Endothelial cell of umbilical vein (primary cell): ENCODE results near the gene GLP1R. TPM values are rescaled to one million over a fixed set of nuclear protein-coding genes. Genes with fewer than 3 reads are reported as not detected.

Source experiments
- BruUV-seq: library from RNA; stranded (reverse); fragments of 400-500 nt; replicated peaks from 2 replicates; lab custom pipeline; 2021; lab: Mats Ljungman, UMichigan
- CTCF ChIA-PET: fragments of 300-600, 350-600 bp; sonication (Branson Sonifier 250); formaldehyde crosslinking; loops from one replicate; lab custom pipeline; 2021; ENCODE audit warnings: antibody characterized with exemption, inconsistent platforms; lab: Charles Lee
- POLR2A ChIA-PET: fragments of 300-600, 350-600 bp; sonication (Branson Sonifier 250); formaldehyde crosslinking; loops from one replicate; lab custom pipeline; 2021; ENCODE audit warnings: antibody characterized with exemption, inconsistent platforms; lab: Charles Lee
- DNase-seq: peaks from one replicate; pipeline ENCODE4 v3.0.0-alpha.2; 2011; ENCODE audit warnings: low read depth, low spot score
- FAIRE-seq: peaks from 2 replicates; lab custom pipeline; 2011; peaks lifted over from hg19 to GRCh38; lab: Jason Lieb, UNC
- H2AFZ ChIP-seq: 2 replicates; pipeline ENCODE4 v1.6.0; 2012; ENCODE audit warnings: low read depth, low read length, control low read depth, inconsistent platforms
- H3K27ac ChIP-seq: 2 replicates; pipeline ENCODE4 v1.5.1; 2011; ENCODE audit warnings: low read depth, mild to moderate bottlenecking, control low read depth, low read length, moderate library complexity; ENCODE audit not compliant: insufficient read depth
- H3K27me3 ChIP-seq, 2 experiments: 2 replicates each; pipeline versions ENCODE4 v1.6.0 to v1.6.1; 2011; ENCODE audit warnings: low read length in 2 of 2, mixed read lengths in 1 of 2; ENCODE audit not compliant: control insufficient read depth in 2 of 2, insufficient read depth in 2 of 2
- H3K36me3 ChIP-seq, 2 experiments: 2 replicates in 1 of 2; 3 replicates in 1 of 2; pipeline ENCODE4 v1.5.1; 2011; ENCODE audit warnings: low read length in 2 of 2, mild to moderate bottlenecking in 1 of 2, moderate library complexity in 1 of 2; ENCODE audit not compliant: control insufficient read depth in 2 of 2, insufficient read depth in 2 of 2; ENCODE audit errors: extremely low read depth in 1 of 2
- H3K4me1 ChIP-seq: 3 replicates; pipeline ENCODE4 v1.5.1; 2011; ENCODE audit warnings: mild to moderate bottlenecking, low read length; ENCODE audit not compliant: control insufficient read depth, insufficient read depth; ENCODE audit errors: extremely low read depth
- H3K4me2 ChIP-seq: 2 replicates; pipeline ENCODE4 v1.6.1; 2011; ENCODE audit warnings: low read length, control low read depth, mixed read lengths; ENCODE audit not compliant: insufficient read depth
- H3K4me3 ChIP-seq, 3 experiments: fragments of 200-600 bp in 1 of 3; sonication (generic), shearing (Covaris generic) in 1 of 3; replicated peaks in 1 of 3; 2 replicates each; pipeline ENCODE4 v1.5.1; 2011 to 2016; ENCODE audit warnings: control low read depth in 3 of 3, low read length in 3 of 3, mild to moderate bottlenecking in 2 of 3, inconsistent platforms in 1 of 3, low read depth in 1 of 3, moderate library complexity in 1 of 3; ENCODE audit not compliant: insufficient read depth in 1 of 3
- H3K79me2 ChIP-seq: 2 replicates; pipeline ENCODE4 v1.6.0; 2012; ENCODE audit warnings: low read length, inconsistent platforms; ENCODE audit not compliant: control insufficient read depth, insufficient read depth
- H3K9ac ChIP-seq: replicated peaks from 2 replicates; pipeline ENCODE3; 2011; ENCODE audit warnings: low read length, control low read depth; ENCODE audit not compliant: insufficient read depth; ENCODE audit errors: extremely low read depth
- H3K9me1 ChIP-seq: replicated peaks from 3 replicates; pipeline ENCODE4 v1.6.0; 2011; ENCODE audit warnings: mild to moderate bottlenecking, low read length; ENCODE audit not compliant: control insufficient read depth, insufficient read depth; ENCODE audit errors: extremely low read depth
- H3K9me3 ChIP-seq: replicated peaks from 2 replicates; pipeline ENCODE4 v1.5.1; 2012; ENCODE audit warnings: low read length, inconsistent platforms; ENCODE audit not compliant: control insufficient read depth, insufficient read depth
- H4K20me1 ChIP-seq: replicated peaks from 2 replicates; pipeline ENCODE3; 2011; ENCODE audit warnings: mild to moderate bottlenecking, low read length; ENCODE audit not compliant: control insufficient read depth, insufficient read depth; ENCODE audit errors: extremely low read depth
- EZH2 ChIP-seq: IDR thresholded peaks from 2 replicates; pipeline ENCODE4 v1.6.1; 2012; ENCODE audit warnings: borderline replicate concordance, low read depth, mild to moderate bottlenecking, moderate library complexity, low read length, inconsistent platforms; ENCODE audit not compliant: severe bottlenecking
- FOS ChIP-seq: IDR thresholded peaks from 2 replicates; pipeline ENCODE4 v1.6.1; 2011; ENCODE audit warnings: mild to moderate bottlenecking, low read length, moderate library complexity, borderline replicate concordance; ENCODE audit not compliant: insufficient read depth
- GATA2 ChIP-seq: IDR thresholded peaks from 2 replicates; pipeline ENCODE4 v1.7.0; 2011; ENCODE audit warnings: low read depth, mild to moderate bottlenecking, moderate library complexity, mixed read lengths, low read length; ENCODE audit not compliant: insufficient read length, insufficient read depth
- JUN ChIP-seq: IDR thresholded peaks from 2 replicates; pipeline ENCODE4 v1.6.1; 2011; ENCODE audit warnings: borderline replicate concordance, low read depth; ENCODE audit not compliant: insufficient read length, insufficient read depth
- MYC ChIP-seq: IDR thresholded peaks from one replicate; pipeline ENCODE4 v1.6.1; 2011; ENCODE audit warnings: mild to moderate bottlenecking, low read depth, low read length
- POLR2A ChIP-seq: IDR thresholded peaks from 2 replicates; pipeline ENCODE4 v1.6.1; 2012; ENCODE audit warnings: low read depth, mild to moderate bottlenecking, control low read depth, low read length
- POLR2AphosphoS5 ChIP-seq: IDR thresholded peaks from 2 replicates; pipeline ENCODE4 v1.6.1; 2012; ENCODE audit warnings: low read depth, mild to moderate bottlenecking, control low read depth, low read length, moderate library complexity; ENCODE audit not compliant: insufficient read depth
- dilution Hi-C: fragments of 300-500 bp; cut with MboI; formaldehyde crosslinking; loops from one replicate; pipeline ENCODE4 v1.15.0; 2019; ENCODE audit warnings: low sequenced_read_pairs; ENCODE audit not compliant: extremely low pct_ligation_motif_present
- intact Hi-C: fragments of 100-400 bp; cut with micrococcal nuclease; formaldehyde crosslinking; loops from one replicate; pipeline ENCODE4 v1.10.0; 2022
- polyA plus RNA-seq, 4 experiments: library from polyadenylated mRNA; depleted of rRNA in 3 of 4; stranded (reverse) in 3 of 4; unstranded in 1 of 4; fragments of >200 nt; gene quantifications; 2 replicates each; pipeline versions ENCODE4 v1.2.1 to v1.2.3, GENCODE V29; 2011 to 2012; ENCODE audit warnings: missing spikeins in 1 of 4
- total RNA-seq: library from RNA; stranded (reverse); gene quantifications from 2 replicates; pipeline ENCODE4 v1.2.3, GENCODE V29; 2021
- TF ChIP-seq, protein P1 (sequence below), 2 donors: IDR thresholded peaks; 1 replicate in 1 of 2; 2 replicates in 1 of 2; pipeline ENCODE4 v1.5.1; 2011; ENCODE audit warnings: low read length in 2 of 2, mild to moderate bottlenecking in 2 of 2, moderate library complexity in 2 of 2, control low read depth in 1 of 2, inconsistent platforms in 1 of 2, low read depth in 1 of 2; ENCODE audit not compliant: insufficient read depth in 1 of 2; ENCODE audit errors: extremely low read depth in 1 of 2
- TF ChIP-seq, protein P2 (sequence below): IDR thresholded peaks from 2 replicates; pipeline ENCODE4 v1.6.1; 2011; ENCODE audit not compliant: insufficient read depth, insufficient read length

The GLP1R gene
- total and polyA plus RNA-seq, 2 donors (not counting 3 experiments of a cell fraction or from before 2014, with no cell fraction given): not detected

DNA sequence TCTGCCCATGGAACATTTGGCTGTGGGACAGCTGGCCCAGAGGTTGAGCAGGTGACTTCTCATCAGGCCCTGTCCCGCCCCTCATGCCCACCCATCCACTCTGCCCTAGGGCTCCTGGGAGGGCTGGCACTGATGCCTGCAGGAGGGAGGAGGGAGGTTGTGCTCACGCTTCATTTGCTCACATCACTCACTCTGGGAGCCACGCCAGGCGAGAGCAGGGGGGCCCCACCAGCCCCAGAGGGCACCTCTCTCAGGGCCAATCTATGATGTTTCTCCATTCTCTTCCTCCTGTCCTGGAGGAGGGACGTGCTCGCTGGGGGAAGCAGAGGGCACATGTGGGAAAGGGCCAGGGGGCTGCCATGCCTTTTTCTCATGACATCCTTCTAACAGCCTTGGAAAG, 10.9 kb upstream of the GLP1R start:
- Histone ChIP-seq H3K9ac (no peak overlapping the region), H3K4me1 (no peaks in the 10 kb centered on the region), H3K36me3 (no peaks in the 10 kb centered on the region), H3K27ac (no peak overlapping the region), H3K9me3 (no peaks in the 10 kb centered on the region), H3K4me2 (no peak overlapping the region), H3K9me1 (no peaks in the 10 kb centered on the region), H4K20me1 (no peaks in the 10 kb centered on the region), H3K4me3 (no peak overlapping the region), H2AFZ (no peak overlapping the region), H3K79me2 (no peaks in the 10 kb centered on the region), H3K27me3 (peaks cover 2 to 5% of the 10 kb centered on the region in 2 experiments)
- no TSS peak for BruUV-seq
- ChIA-PET CTCF (no interaction called here), POLR2A (no interaction called here)
- FAIRE-seq (no peak), DNase-seq (no peak)
- dilution Hi-C loops: no loop called here
- TF ChIP-seq POLR2AphosphoS5 (no peak), GATA2 (no peak), FOS (no peak), POLR2A (no peak), EZH2 (no peak), MYC (no peak), JUN (no peak)
- TF ChIP-seq, protein P1, sequence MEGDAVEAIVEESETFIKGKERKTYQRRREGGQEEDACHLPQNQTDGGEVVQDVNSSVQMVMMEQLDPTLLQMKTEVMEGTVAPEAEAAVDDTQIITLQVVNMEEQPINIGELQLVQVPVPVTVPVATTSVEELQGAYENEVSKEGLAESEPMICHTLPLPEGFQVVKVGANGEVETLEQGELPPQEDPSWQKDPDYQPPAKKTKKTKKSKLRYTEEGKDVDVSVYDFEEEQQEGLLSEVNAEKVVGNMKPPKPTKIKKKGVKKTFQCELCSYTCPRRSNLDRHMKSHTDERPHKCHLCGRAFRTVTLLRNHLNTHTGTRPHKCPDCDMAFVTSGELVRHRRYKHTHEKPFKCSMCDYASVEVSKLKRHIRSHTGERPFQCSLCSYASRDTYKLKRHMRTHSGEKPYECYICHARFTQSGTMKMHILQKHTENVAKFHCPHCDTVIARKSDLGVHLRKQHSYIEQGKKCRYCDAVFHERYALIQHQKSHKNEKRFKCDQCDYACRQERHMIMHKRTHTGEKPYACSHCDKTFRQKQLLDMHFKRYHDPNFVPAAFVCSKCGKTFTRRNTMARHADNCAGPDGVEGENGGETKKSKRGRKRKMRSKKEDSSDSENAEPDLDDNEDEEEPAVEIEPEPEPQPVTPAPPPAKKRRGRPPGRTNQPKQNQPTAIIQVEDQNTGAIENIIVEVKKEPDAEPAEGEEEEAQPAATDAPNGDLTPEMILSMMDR (IDR thresholded peaks at IDR 0.05; ENCODE audit: extremely low read depth in 1 of 2, insufficient read depth in 1 of 2, low read depth in 1 of 2, low read length in 2 of 2): no peak
- TF ChIP-seq, protein P2, sequence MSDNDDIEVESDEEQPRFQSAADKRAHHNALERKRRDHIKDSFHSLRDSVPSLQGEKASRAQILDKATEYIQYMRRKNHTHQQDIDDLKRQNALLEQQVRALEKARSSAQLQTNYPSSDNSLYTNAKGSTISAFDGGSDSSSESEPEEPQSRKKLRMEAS: no peak
- intact Hi-C loops: no loop called here
